CD4-positive, alpha-beta T cell treated with Interleukin-17A for 1 hour (primary cell): ENCODE results near the gene SSTR5.

ENCODE experiments used
- DNase-seq: peaks from one replicate; pipeline ENCODE4 v3.0.0-alpha.2; 2020

The SSTR5 gene

GRCh38 chr16:1056196-1056595 lies 16.4 kb upstream of the SSTR5 start:
- DNase-seq = no peak

- DNase-seq = peak; percentile 53
Measured at GRCh38 chr16:1057252-1057932, 15.2 kb upstream of the SSTR5 start.

- no peak for DNase-seq
Measured at GRCh38 chr16:1058216-1058615, 14.3 kb upstream of the SSTR5 start.

GRCh38 chr16:1059310-1059709 lies 13.2 kb upstream of the SSTR5 start:
- DNase-seq = no peak

- no peak for DNase-seq
Measured at GRCh38 chr16:1060416-1061340, 11.9 kb upstream of the SSTR5 start.

- no peak for DNase-seq
Measured at GRCh38 chr16:1061769-1062505, 10.6 kb upstream of the SSTR5 start.

GRCh38 chr16:1062895-1063294 lies 9.7 kb upstream of the SSTR5 start:
- DNase-seq = no peak

GRCh38 chr16:1063728-1064127 lies 8.8 kb upstream of the SSTR5 start:
- no peak for DNase-seq

GRCh38 chr16:1065469-1066128 lies 6.9 kb upstream of the SSTR5 start:
- no peak for DNase-seq

GRCh38 chr16:1066584-1067172 lies 5.9 kb upstream of the SSTR5 start:
- DNase-seq = no peak

- DNase-seq = no peak
Measured at GRCh38 chr16:1067629-1068028, 4.9 kb upstream of the SSTR5 start.

- DNase-seq = no peak
Measured at GRCh38 chr16:1068451-1068850, 4.1 kb upstream of the SSTR5 start.

GRCh38 chr16:1069154-1069553 lies 3.4 kb upstream of the SSTR5 start:
- DNase-seq = no peak

GRCh38 chr16:1070084-1070863 lies 2.3 kb upstream of the SSTR5 start:
- no peak for DNase-seq

- DNase-seq = no peak
Measured at GRCh38 chr16:1070864-1071408, 1.6 kb upstream of the SSTR5 start.

- DNase-seq = no peak
Measured at GRCh38 chr16:1071561-1072225, 854 bp upstream of the SSTR5 start.

GRCh38 chr16:1073262-1073558 lies 663 bp downstream of the SSTR5 start:
- DNase-seq = no peak

GRCh38 chr16:1073566-1074378 lies 1.2 kb downstream of the SSTR5 start:
- DNase-seq = no peak

GRCh38 chr16:1074379-1074649 lies 1.8 kb downstream of the SSTR5 start:
- no peak for DNase-seq

- no peak for DNase-seq
Measured at GRCh38 chr16:1075546-1075945, 3.0 kb downstream of the SSTR5 start.
